ENCODE results near the gene BAHCC1. TPM values are rescaled to one million over a fixed set of nuclear protein-coding genes. Genes with fewer than 3 reads are reported as not detected.

Gene BAHCC1
- total and polyA plus RNA-seq, 7 experiments from 2014 or later: 0.05 to 3.8 (median 0.68) TPM; not detected in 3

GRCh38 chr17:81428121-81428515, 32.9 kb downstream of the BAHCC1 start:
- Mint-ChIP-seq H3K4me1 (peaks cover 0 to 9% (median 5%) of the 10 kb centered on the region in 7 donors), H3K9me3 (no peaks in the 10 kb centered on the region), H3K36me3 (no peaks in the 10 kb centered on the region), H3K4me3 (peak overlapping the region in 6 of 10 donors; percentile 59 to 69 (median 62)), H3K27me3 (peaks cover 4 to 15% (median 9%) of the 10 kb centered on the region in 5 donors), H3K27ac (no peak overlapping the region)
- H3K4me3 ChIP-seq (ENCODE audit: low read length): no peak overlapping the region
- ChIA-PET POLR2A (no interaction called here), CTCF (interaction anchor here (1.0 kb wide), 1 partner anchor 136 kb away, joined by 3 read pairs; no protein-coding TSS in a partner anchor)
- intact Hi-C loops (cut with micrococcal nuclease): no loop called here
- no peaks in the 10 kb centered on the region for H3K36me3 ChIP-seq (ENCODE audit: control insufficient read depth in 2 of 3, insufficient read depth in 3 of 3, low read length in 3 of 3)
- ATAC-seq (peak; percentile 26), DNase-seq (no peak)
- peaks cover 0 to 25% of the 10 kb centered on the region in 2 donors for H3K4me1 ChIP-seq (ENCODE audit: control insufficient read depth in 2 of 2, insufficient read depth in 2 of 2, low read length in 2 of 2)
- H3K27me3 ChIP-seq (ENCODE audit: control insufficient read depth in 2 of 2, insufficient read depth in 2 of 2, low read length in 2 of 2): peaks cover 6 to 14% of the 10 kb centered on the region in 2 donors
- H3K9me3 ChIP-seq (ENCODE audit: control insufficient read depth in 2 of 3, low read length in 3 of 3): no peaks in the 10 kb centered on the region
- H3K27ac ChIP-seq (ENCODE audit: low read depth, low read length): no peak overlapping the region

GRCh38 chr17:81428516-81428915, 33.3 kb downstream of the BAHCC1 start:
- Mint-ChIP-seq H3K4me1 (peaks cover 0 to 9% (median 5%) of the 10 kb centered on the region in 7 donors), H3K27me3 (peaks cover 4 to 15% (median 9%) of the 10 kb centered on the region in 5 donors), H3K9me3 (no peaks in the 10 kb centered on the region), H3K36me3 (no peaks in the 10 kb centered on the region), H3K4me3 (peak overlapping the region in 4 of 10 donors; percentile 17 to 69 (median 43)), H3K27ac (no peak overlapping the region)
- Histone ChIP-seq H3K27ac (ENCODE audit: low read depth, low read length) (no peak overlapping the region), H3K4me1 (ENCODE audit: control insufficient read depth in 2 of 2, insufficient read depth in 2 of 2, low read length in 2 of 2) (peaks cover 0 to 25% of the 10 kb centered on the region in 2 donors), H3K9me3 (ENCODE audit: control insufficient read depth in 2 of 3, low read length in 3 of 3) (no peaks in the 10 kb centered on the region), H3K36me3 (ENCODE audit: control insufficient read depth in 2 of 3, insufficient read depth in 3 of 3, low read length in 3 of 3) (no peaks in the 10 kb centered on the region), H3K27me3 (ENCODE audit: control insufficient read depth in 2 of 2, insufficient read depth in 2 of 2, low read length in 2 of 2) (peaks cover 6 to 14% of the 10 kb centered on the region in 2 donors), H3K4me3 (ENCODE audit: low read length) (no peak overlapping the region)
- DNase-seq (no peak), ATAC-seq (peak; percentile 15)
- ChIA-PET POLR2A (no interaction called here), CTCF (interaction anchor here (1.0 kb wide), 1 partner anchor 137 kb away, joined by 3 read pairs; no protein-coding TSS in a partner anchor)
- intact Hi-C loops (cut with micrococcal nuclease): no loop called here

GRCh38 chr17:81428948-81429774, 33.9 kb downstream of the BAHCC1 start:
- no peaks in the 10 kb centered on the region for H3K9me3 Mint-ChIP-seq
- no peaks in the 10 kb centered on the region for H3K9me3 ChIP-seq (ENCODE audit: control insufficient read depth in 2 of 3, low read length in 3 of 3)
- ChIA-PET POLR2A (no interaction called here), CTCF (interaction anchor here (1.0 kb wide), 1 partner anchor 137 kb away, joined by 3 read pairs; no protein-coding TSS in a partner anchor)
- H3K36me3 ChIP-seq (ENCODE audit: control insufficient read depth in 2 of 3, insufficient read depth in 3 of 3, low read length in 3 of 3): no peaks in the 10 kb centered on the region
- peak; percentile 32 for ATAC-seq
- H3K4me1 Mint-ChIP-seq: peaks cover 0 to 9% (median 5%) of the 10 kb centered on the region in 7 donors
- no peak overlapping the region for H3K27ac ChIP-seq (ENCODE audit: low read depth, low read length)
- intact Hi-C loops (cut with micrococcal nuclease): no loop called here
- H3K27ac Mint-ChIP-seq: no peak overlapping the region
- no peaks in the 10 kb centered on the region for H3K36me3 Mint-ChIP-seq
- no peak overlapping the region for H3K4me3 ChIP-seq (ENCODE audit: low read length)
- H3K4me1 ChIP-seq (ENCODE audit: control insufficient read depth in 2 of 2, insufficient read depth in 2 of 2, low read length in 2 of 2): peaks cover 0 to 25% of the 10 kb centered on the region in 2 donors
- peak in 1 of 9 donors; percentile 23 for DNase-seq
- H3K27me3 ChIP-seq (ENCODE audit: control insufficient read depth in 2 of 2, insufficient read depth in 2 of 2, low read length in 2 of 2): peaks cover 6 to 14% of the 10 kb centered on the region in 2 donors
- H3K27me3 Mint-ChIP-seq: peaks cover 4 to 15% (median 9%) of the 10 kb centered on the region in 5 donors
- peak overlapping the region in 4 of 10 donors; percentile 17 to 63 (median 32) for H3K4me3 Mint-ChIP-seq

GRCh38 chr17:81429821-81430551, 34.7 kb downstream of the BAHCC1 start:
- Mint-ChIP-seq H3K36me3 (no peaks in the 10 kb centered on the region), H3K4me1 (peaks cover 0 to 9% (median 5%) of the 10 kb centered on the region in 7 donors), H3K27ac (no peak overlapping the region), H3K4me3 (peak overlapping the region in 1 of 10 donors; percentile 63), H3K9me3 (no peaks in the 10 kb centered on the region), H3K27me3 (peaks cover 5 to 15% (median 9%) of the 10 kb centered on the region in 5 donors)
- CTCF ChIA-PET: interaction anchor here (1.2 kb wide), 1 partner anchor 138 kb away, joined by 3 read pairs; no protein-coding TSS in a partner anchor
- intact Hi-C loops (cut with micrococcal nuclease): no loop called here
- Histone ChIP-seq H3K27ac (ENCODE audit: low read depth, low read length) (no peak overlapping the region), H3K4me3 (ENCODE audit: low read length) (no peak overlapping the region), H3K36me3 (ENCODE audit: control insufficient read depth in 2 of 3, insufficient read depth in 3 of 3, low read length in 3 of 3) (no peaks in the 10 kb centered on the region), H3K9me3 (ENCODE audit: control insufficient read depth in 2 of 3, low read length in 3 of 3) (no peaks in the 10 kb centered on the region), H3K4me1 (ENCODE audit: control insufficient read depth in 2 of 2, insufficient read depth in 2 of 2, low read length in 2 of 2) (peaks cover 0 to 25% of the 10 kb centered on the region in 2 donors), H3K27me3 (ENCODE audit: control insufficient read depth in 2 of 2, insufficient read depth in 2 of 2, low read length in 2 of 2) (peaks cover 6 to 14% of the 10 kb centered on the region in 2 donors)
- ATAC-seq (no peak), DNase-seq (no peak)
- POLR2A ChIA-PET: no interaction called here

GRCh38 chr17:81431545-81432482, 36.6 kb downstream of the BAHCC1 start:
- Mint-ChIP-seq H3K27me3 (peaks cover 5 to 15% (median 11%) of the 10 kb centered on the region in 5 donors), H3K4me3 (no peak overlapping the region), H3K4me1 (peaks cover 0 to 9% (median 5%) of the 10 kb centered on the region in 7 donors), H3K27ac (no peak overlapping the region), H3K9me3 (no peaks in the 10 kb centered on the region), H3K36me3 (no peaks in the 10 kb centered on the region)
- no peak for ATAC-seq
- ChIA-PET CTCF (no interaction called here), POLR2A (no interaction called here)
- H3K9me3 ChIP-seq (ENCODE audit: control insufficient read depth in 2 of 3, low read length in 3 of 3): no peaks in the 10 kb centered on the region
- H3K27me3 ChIP-seq (ENCODE audit: control insufficient read depth in 2 of 2, insufficient read depth in 2 of 2, low read length in 2 of 2): peaks cover 6 to 10% of the 10 kb centered on the region in 2 donors
- no peak overlapping the region for H3K4me3 ChIP-seq (ENCODE audit: low read length)
- H3K27ac ChIP-seq (ENCODE audit: low read depth, low read length): no peak overlapping the region
- peaks cover 0 to 25% of the 10 kb centered on the region in 2 donors for H3K4me1 ChIP-seq (ENCODE audit: control insufficient read depth in 2 of 2, insufficient read depth in 2 of 2, low read length in 2 of 2)
- no peaks in the 10 kb centered on the region for H3K36me3 ChIP-seq (ENCODE audit: control insufficient read depth in 2 of 3, insufficient read depth in 3 of 3, low read length in 3 of 3)
- no peak for DNase-seq
- intact Hi-C loops (cut with micrococcal nuclease): no loop called here

- CTCF ChIA-PET: no interaction called here
- H3K9me3 Mint-ChIP-seq: no peaks in the 10 kb centered on the region
- DNase-seq: no peak
- Histone ChIP-seq H3K9me3 (ENCODE audit: control insufficient read depth in 2 of 3, low read length in 3 of 3) (no peaks in the 10 kb centered on the region), H3K4me3 (ENCODE audit: low read length) (no peak overlapping the region), H3K4me1 (ENCODE audit: control insufficient read depth in 2 of 2, insufficient read depth in 2 of 2, low read length in 2 of 2) (peaks cover 0 to 18% of the 10 kb centered on the region in 2 donors), H3K27me3 (ENCODE audit: control insufficient read depth in 2 of 2, insufficient read depth in 2 of 2, low read length in 2 of 2) (no peaks in the 10 kb centered on the region), H3K27ac (ENCODE audit: low read depth, low read length) (no peak overlapping the region), H3K36me3 (ENCODE audit: control insufficient read depth in 2 of 3, insufficient read depth in 3 of 3, low read length in 3 of 3) (no peaks in the 10 kb centered on the region)
- H3K4me3 Mint-ChIP-seq: no peak overlapping the region
- POLR2A ChIA-PET: no interaction called here
- H3K36me3 Mint-ChIP-seq: no peaks in the 10 kb centered on the region
- H3K27ac Mint-ChIP-seq: no peak overlapping the region
- no peak for ATAC-seq
- intact Hi-C loops (cut with micrococcal nuclease): no loop called here
- H3K4me1 Mint-ChIP-seq: peaks cover 0 to 4% (median 0%) of the 10 kb centered on the region in 7 donors
- peaks cover 5 to 10% (median 8%) of the 10 kb centered on the region in 5 donors for H3K27me3 Mint-ChIP-seq
These were observed 37.7 kb downstream of the BAHCC1 start for GRCh38 chr17:81432941-81433340.
